Lower leg skin (tissue), 4 donors: ENCODE data around the gene LAMC3. TPM values are rescaled to one million over a fixed set of nuclear protein-coding genes. Genes with fewer than 3 reads are reported as not detected.

Experiments used
- DNase-seq, 2 donors: peaks; one replicate each; pipeline ENCODE4 v3.0.0-alpha.2; 2019; ENCODE audit warnings: low spot score in 2 of 2
- H3K4me3 ChIP-seq: fragments of 200-600 bp; sonication (generic); 2 replicates; pipeline ENCODE4 v1.5.1; 2017; ENCODE audit warnings: mild to moderate bottlenecking, low read depth; ENCODE audit not compliant: poor library complexity, severe bottlenecking
- CTCF ChIP-seq, 3 donors: fragments of 450-650 bp; IDR thresholded peaks; one replicate each; pipeline ENCODE4 v1.5.1; 2016; ENCODE audit warnings: antibody characterized with exemption in 3 of 3, mild to moderate bottlenecking in 3 of 3, moderate library complexity in 2 of 3
- POLR2A ChIP-seq, 2 donors: fragments of 450-650 bp; IDR thresholded peaks; one replicate each; pipeline ENCODE4 v1.6.1; 2016 to 2017; ENCODE audit warnings: antibody characterized with exemption in 2 of 2, mild to moderate bottlenecking in 1 of 2, moderate library complexity in 1 of 2
- WGBS, 2 donors: methylation state at CpG; one replicate each; pipeline ENCODE4 v1.1.5; 2018; 5-methylcytosine and 5-hydroxymethylcytosine counted together
- intact Hi-C: fragments of 100-400 bp; cut with DNase I; formaldehyde crosslinking; loops from one replicate; pipeline ENCODE4 v1.15.0; 2023; ENCODE audit warnings: low total_unique reads
- total RNA-seq, 4 donors: library from RNA; depleted of rRNA; stranded (reverse); fragments of >200 nt; gene quantifications; one replicate each; pipeline ENCODE4 v1.1.0, GENCODE V29; 2016

Gene LAMC3
- total RNA-seq, 4 donors from 2014 or later = 9.1 to 23.0 (median 11.2) TPM

GRCh38 chr9:131018621-131019020, 9.6 kb downstream of the LAMC3 start:
- intact Hi-C loops = no loop called here
- WGBS, 2 donors = 86 to 95% methylated on average over 6 of the region's 6 CpGs
- no peak for DNase-seq
- H3K4me3 ChIP-seq = no peak overlapping the region
- no peak for TF ChIP-seq POLR2A (IDR thresholded peaks at IDR 0.05)
- no peak for TF ChIP-seq CTCF (IDR thresholded peaks at IDR 0.05)

DNA sequence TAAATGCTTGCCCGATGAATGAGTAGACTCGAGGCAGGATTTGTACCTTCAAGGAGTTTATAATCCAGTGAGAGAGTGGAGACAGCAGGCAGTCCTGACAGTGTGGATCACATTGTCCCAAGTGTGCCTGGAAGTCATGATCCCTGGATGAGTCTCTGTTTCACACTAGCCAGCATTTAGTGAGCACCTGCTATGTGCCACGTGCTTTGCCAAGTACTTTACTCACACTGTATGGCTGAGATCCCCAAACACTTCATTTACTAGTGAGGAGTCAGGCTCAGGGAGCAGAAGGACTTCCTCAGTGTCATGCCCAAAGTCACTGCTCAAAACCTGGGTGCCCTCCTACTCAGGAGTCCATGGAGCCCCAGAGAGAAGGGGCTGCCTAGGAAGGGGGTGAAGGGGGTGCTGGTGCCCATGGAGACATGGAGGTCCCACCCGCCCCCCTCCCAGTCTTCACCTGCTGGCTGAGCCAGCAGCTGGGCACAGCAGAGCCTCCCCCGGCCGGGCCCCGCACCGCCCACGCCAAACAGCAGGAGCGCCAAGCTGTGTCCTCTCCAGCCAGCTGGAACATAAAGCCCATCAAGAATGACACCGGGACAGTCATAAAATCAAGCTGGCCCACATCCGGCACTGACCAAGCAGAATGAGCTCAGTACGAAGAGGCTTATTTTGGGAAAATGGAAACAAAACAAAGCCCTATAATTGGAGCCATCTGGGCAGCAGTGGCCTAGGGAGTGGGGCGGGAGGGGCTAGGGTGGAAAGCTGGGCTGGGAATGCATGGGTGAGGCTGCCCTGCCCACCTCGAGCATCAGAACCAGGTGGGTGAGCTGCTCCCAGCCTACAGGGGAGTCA, 10.6 kb downstream of the LAMC3 start:
- H3K4me3 ChIP-seq = no peak overlapping the region
- no peak for TF ChIP-seq POLR2A (IDR thresholded peaks at IDR 0.05)
- no peak for TF ChIP-seq CTCF (IDR thresholded peaks at IDR 0.05)
- intact Hi-C loops = no loop called here
- DNase-seq = peak; percentile 59 to 92
- WGBS, 2 donors = 51 to 69% methylated on average over 13 to 15 of the region's 15 CpGs

GRCh38 chr9:131020388-131020787, 11.4 kb downstream of the LAMC3 start:
- WGBS, 2 donors = 46 to 54% methylated on average over 2 of the region's 2 CpGs
- TF ChIP-seq CTCF (IDR thresholded peaks at IDR 0.05) (no peak), POLR2A (IDR thresholded peaks at IDR 0.05) (no peak)
- intact Hi-C loops = no loop called here

GRCh38 chr9:131020862-131021261, 11.9 kb downstream of the LAMC3 start:
- DNase-seq = no peak
- 62 to 66% methylated on average over 7 of the region's 7 CpGs for WGBS, 2 donors
- intact Hi-C loops = no loop called here
- H3K4me3 ChIP-seq = no peak overlapping the region
- no peak for TF ChIP-seq CTCF (IDR thresholded peaks at IDR 0.05)
- no peak for TF ChIP-seq POLR2A (IDR thresholded peaks at IDR 0.05)

More at GRCh38 chr9:131020388-131020787, 11.4 kb downstream of the LAMC3 start:
- DNase-seq = peak; percentile 74 to 87
- no peak overlapping the region for H3K4me3 ChIP-seq

DNA sequence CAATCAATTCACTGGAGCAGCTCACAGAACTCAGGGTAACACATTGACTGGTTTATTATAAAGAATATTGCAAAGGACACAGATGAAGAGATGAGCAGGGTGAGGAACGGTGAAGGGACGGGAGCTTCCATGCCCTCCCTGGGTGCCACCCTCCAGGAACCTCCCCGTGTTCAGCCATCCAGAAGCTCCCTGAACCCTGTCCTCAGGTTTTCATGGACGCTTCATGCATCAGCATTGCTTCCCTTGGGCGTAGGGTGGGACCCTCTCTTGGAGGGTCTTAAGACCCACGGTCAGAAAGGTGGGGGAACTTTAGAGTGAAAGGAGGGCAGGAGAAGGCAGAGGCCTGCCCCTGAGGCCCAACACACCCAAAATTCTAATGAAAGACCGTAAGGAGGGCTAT, 12.8 kb downstream of the LAMC3 start:
- 92 to 94% methylated on average over 7 of the region's 7 CpGs for WGBS, 2 donors
- no peak for DNase-seq
- H3K4me3 ChIP-seq = no peak overlapping the region
- no peak for TF ChIP-seq CTCF (IDR thresholded peaks at IDR 0.05)
- TF ChIP-seq POLR2A (IDR thresholded peaks at IDR 0.05) = no peak
- intact Hi-C loops = no loop called here
